Skeletal muscle tissue (tissue), 4 donors: ENCODE results near the gene GTF3C1. TPM values are rescaled to one million over a fixed set of nuclear protein-coding genes. Genes with fewer than 3 reads are reported as not detected.

Experiments used
- H3K27ac ChIP-seq: one replicate; pipeline ENCODE4 v1.7.0; 2013; ENCODE audit warnings: mild to moderate bottlenecking, low read depth, low read length, inconsistent platforms
- H3K27me3 ChIP-seq, 3 donors: one replicate each; pipeline ENCODE4 v1.7.0; 2013; ENCODE audit warnings: low read length in 3 of 3; ENCODE audit not compliant: control insufficient read depth in 3 of 3, insufficient read depth in 3 of 3
- H3K36me3 ChIP-seq, 3 donors: one replicate each; pipeline ENCODE4 v1.7.0; 2013; ENCODE audit warnings: low read length in 3 of 3; ENCODE audit not compliant: control insufficient read depth in 3 of 3, insufficient read depth in 3 of 3
- H3K4me1 ChIP-seq, 3 donors: one replicate each; pipeline ENCODE4 v1.7.0; 2013; ENCODE audit warnings: low read length in 3 of 3, mild to moderate bottlenecking in 3 of 3; ENCODE audit not compliant: control insufficient read depth in 3 of 3, insufficient read depth in 3 of 3
- H3K4me3 ChIP-seq, 3 donors: one replicate each; pipeline ENCODE4 v1.7.0; 2013; ENCODE audit warnings: low read length in 3 of 3
- H3K9ac ChIP-seq, 3 donors: one replicate each; pipeline ENCODE4 v1.7.0; 2013; ENCODE audit warnings: low read length in 3 of 3, mild to moderate bottlenecking in 3 of 3, moderate library complexity in 2 of 3, low read depth in 1 of 3
- H3K9me3 ChIP-seq, 3 donors: one replicate each; pipeline ENCODE4 v1.7.0; 2013; ENCODE audit warnings: low read length in 3 of 3; ENCODE audit not compliant: control insufficient read depth in 3 of 3
- total RNA-seq: library from RNA; depleted of rRNA; stranded (reverse); fragments of >200 nt; gene quantifications from one replicate; pipeline ENCODE4 v1.2.3, GENCODE V29; 2014
- donor health status: Osteomylitis.

Gene GTF3C1
- total RNA-seq, 1 donor from 2014 or later, result 48.0 TPM

GRCh38 chr16:27432558-27432957 lies 117.2 kb downstream of the GTF3C1 start:
- H3K9me3 ChIP-seq, result no peaks in the 10 kb centered on the region
- H3K36me3 ChIP-seq, result no peaks in the 10 kb centered on the region
- H3K4me1 ChIP-seq, result no peaks in the 10 kb centered on the region
- no peak overlapping the region for H3K4me3 ChIP-seq
- H3K27me3 ChIP-seq, result peaks cover 0 to 20% (median 9%) of the 10 kb centered on the region in 3 donors
- H3K27ac ChIP-seq, result no peak overlapping the region
- H3K9ac ChIP-seq, result no peak overlapping the region

GRCh38 chr16:27431773-27432532 lies 117.8 kb downstream of the GTF3C1 start:
- no peaks in the 10 kb centered on the region for H3K4me1 ChIP-seq
- H3K27ac ChIP-seq, result no peak overlapping the region
- H3K4me3 ChIP-seq, result no peak overlapping the region
- no peaks in the 10 kb centered on the region for H3K9me3 ChIP-seq
- H3K9ac ChIP-seq, result no peak overlapping the region
- H3K36me3 ChIP-seq, result no peaks in the 10 kb centered on the region
- peaks cover 0 to 20% (median 9%) of the 10 kb centered on the region in 3 donors for H3K27me3 ChIP-seq

- no peaks in the 10 kb centered on the region for H3K36me3 ChIP-seq
Observed at GRCh38 chr16:27430923-27431484, 118.7 kb downstream of the GTF3C1 start.

GRCh38 chr16:27430512-27430911 lies 119.2 kb downstream of the GTF3C1 start:
- H3K4me1 ChIP-seq, result no peaks in the 10 kb centered on the region
- no peak overlapping the region for H3K9ac ChIP-seq
- H3K27me3 ChIP-seq, result peaks cover 0 to 20% (median 9%) of the 10 kb centered on the region in 3 donors
- H3K27ac ChIP-seq, result no peak overlapping the region
- no peaks in the 10 kb centered on the region for H3K36me3 ChIP-seq
- H3K4me3 ChIP-seq, result no peak overlapping the region
- H3K9me3 ChIP-seq, result peaks cover 0 to 3% (median 0%) of the 10 kb centered on the region in 3 donors

More at GRCh38 chr16:27430923-27431484, 118.7 kb downstream of the GTF3C1 start:
- H3K4me3 ChIP-seq, result no peak overlapping the region
- no peak overlapping the region for H3K27ac ChIP-seq
- H3K9ac ChIP-seq, result no peak overlapping the region
- peaks cover 0 to 3% (median 0%) of the 10 kb centered on the region in 3 donors for H3K9me3 ChIP-seq
- H3K4me1 ChIP-seq, result no peaks in the 10 kb centered on the region
- peaks cover 0 to 20% (median 9%) of the 10 kb centered on the region in 3 donors for H3K27me3 ChIP-seq

- Histone ChIP-seq H3K9me3 (peaks cover 0 to 3% (median 0%) of the 10 kb centered on the region in 3 donors), H3K4me1 (no peaks in the 10 kb centered on the region), H3K36me3 (no peaks in the 10 kb centered on the region), H3K27me3 (peaks cover 0 to 20% (median 9%) of the 10 kb centered on the region in 3 donors), H3K4me3 (no peak overlapping the region), H3K27ac (no peak overlapping the region), H3K9ac (no peak overlapping the region)
Observed at GRCh38 chr16:27429981-27430441, 119.7 kb downstream of the GTF3C1 start.

GRCh38 chr16:27429330-27429871 lies 120.3 kb downstream of the GTF3C1 start:
- H3K4me3 ChIP-seq, result no peak overlapping the region
- no peaks in the 10 kb centered on the region for H3K4me1 ChIP-seq
- no peak overlapping the region for H3K9ac ChIP-seq
- H3K36me3 ChIP-seq, result no peaks in the 10 kb centered on the region
- no peak overlapping the region for H3K27ac ChIP-seq
- peaks cover 0 to 3% (median 0%) of the 10 kb centered on the region in 3 donors for H3K9me3 ChIP-seq
- H3K27me3 ChIP-seq, result peaks cover 0 to 20% (median 9%) of the 10 kb centered on the region in 3 donors

GRCh38 chr16:27428026-27428785 lies 121.5 kb downstream of the GTF3C1 start:
- H3K9ac ChIP-seq, result no peak overlapping the region
- H3K27ac ChIP-seq, result no peak overlapping the region
- no peaks in the 10 kb centered on the region for H3K36me3 ChIP-seq
- peaks cover 0 to 3% (median 0%) of the 10 kb centered on the region in 3 donors for H3K9me3 ChIP-seq
- H3K4me1 ChIP-seq, result no peaks in the 10 kb centered on the region
- peaks cover 0 to 20% (median 9%) of the 10 kb centered on the region in 3 donors for H3K27me3 ChIP-seq
- no peak overlapping the region for H3K4me3 ChIP-seq

- Histone ChIP-seq H3K27me3 (peaks cover 0 to 18% (median 9%) of the 10 kb centered on the region in 3 donors), H3K36me3 (no peaks in the 10 kb centered on the region), H3K27ac (no peak overlapping the region), H3K4me3 (no peak overlapping the region), H3K9ac (no peak overlapping the region), H3K4me1 (no peaks in the 10 kb centered on the region), H3K9me3 (peaks cover 0 to 7% (median 0%) of the 10 kb centered on the region in 3 donors)
Observed at GRCh38 chr16:27427538-27427937, 122.2 kb downstream of the GTF3C1 start.

- Histone ChIP-seq H3K4me1 (no peaks in the 10 kb centered on the region), H3K36me3 (no peaks in the 10 kb centered on the region), H3K4me3 (no peak overlapping the region), H3K27ac (no peak overlapping the region), H3K27me3 (peaks cover 0 to 11% (median 6%) of the 10 kb centered on the region in 3 donors), H3K9ac (no peak overlapping the region), H3K9me3 (peaks cover 0 to 7% (median 3%) of the 10 kb centered on the region in 3 donors)
Observed at GRCh38 chr16:27426423-27427408, 123.0 kb downstream of the GTF3C1 start.
